Chondrocyte (in vitro differentiated cells): Measurements from ENCODE around the gene PRICKLE1. TPM values are rescaled to one million over a fixed set of nuclear protein-coding genes. Genes with fewer than 3 reads are reported as not detected.

Experiments
- DNase-seq: peaks from one replicate; pipeline ENCODE4 v3.0.0; 2021; ENCODE audit warnings: mixed read lengths, low spot score
- H3K27ac Mint-ChIP-seq: one replicate; pipeline ENCODE4 v1.8.0; 2021; ENCODE audit warnings: mild to moderate bottlenecking, moderate library complexity, mixed read lengths; ENCODE audit not compliant: unreplicated experiment
- H3K27me3 Mint-ChIP-seq: 2 replicates; pipeline ENCODE4 v1.8.0; 2021; ENCODE audit warnings: low read depth, mixed read lengths
- H3K36me3 Mint-ChIP-seq: 2 replicates; pipeline ENCODE4 v1.8.0; 2021; ENCODE audit warnings: low read depth, mixed read lengths
- H3K4me1 Mint-ChIP-seq: 2 replicates; pipeline ENCODE4 v1.8.0; 2021; ENCODE audit warnings: low read depth, mild to moderate bottlenecking, mixed read lengths
- H3K4me3 Mint-ChIP-seq: one replicate; pipeline ENCODE4 v1.8.0; 2021; ENCODE audit warnings: mild to moderate bottlenecking, moderate library complexity, mixed read lengths; ENCODE audit not compliant: unreplicated experiment
- H3K9me3 Mint-ChIP-seq: 2 replicates; pipeline ENCODE4 v1.8.0; 2021; ENCODE audit warnings: low read depth, mixed read lengths
- CTCF ChIP-seq: fragments of 200-600 bp; sonication (generic); IDR thresholded peaks from 2 replicates; pipeline ENCODE4 v1.5.0; 2021; ENCODE audit warnings: antibody characterized with exemption, mild to moderate bottlenecking, moderate library complexity
- total RNA-seq: library from RNA; stranded (reverse); gene quantifications from 3 replicates; pipeline ENCODE4 v1.2.1, GENCODE V29; 2021

The PRICKLE1 gene
- total RNA-seq, 1 donor from 2014 or later: 32.0 TPM

- Mint-ChIP-seq H3K27me3 (no peaks in the 10 kb centered on the region), H3K36me3 (peaks cover 3% of the 10 kb centered on the region), H3K27ac (no peak overlapping the region), H3K9me3 (no peaks in the 10 kb centered on the region), H3K4me1 (peaks cover 49% of the 10 kb centered on the region), H3K4me3 (no peak overlapping the region)
- DNase-seq: no peak
- no peak for TF ChIP-seq CTCF
Observed at GRCh38 chr12:42570076-42570475, 19.5 kb downstream of the PRICKLE1 start.

DNA sequence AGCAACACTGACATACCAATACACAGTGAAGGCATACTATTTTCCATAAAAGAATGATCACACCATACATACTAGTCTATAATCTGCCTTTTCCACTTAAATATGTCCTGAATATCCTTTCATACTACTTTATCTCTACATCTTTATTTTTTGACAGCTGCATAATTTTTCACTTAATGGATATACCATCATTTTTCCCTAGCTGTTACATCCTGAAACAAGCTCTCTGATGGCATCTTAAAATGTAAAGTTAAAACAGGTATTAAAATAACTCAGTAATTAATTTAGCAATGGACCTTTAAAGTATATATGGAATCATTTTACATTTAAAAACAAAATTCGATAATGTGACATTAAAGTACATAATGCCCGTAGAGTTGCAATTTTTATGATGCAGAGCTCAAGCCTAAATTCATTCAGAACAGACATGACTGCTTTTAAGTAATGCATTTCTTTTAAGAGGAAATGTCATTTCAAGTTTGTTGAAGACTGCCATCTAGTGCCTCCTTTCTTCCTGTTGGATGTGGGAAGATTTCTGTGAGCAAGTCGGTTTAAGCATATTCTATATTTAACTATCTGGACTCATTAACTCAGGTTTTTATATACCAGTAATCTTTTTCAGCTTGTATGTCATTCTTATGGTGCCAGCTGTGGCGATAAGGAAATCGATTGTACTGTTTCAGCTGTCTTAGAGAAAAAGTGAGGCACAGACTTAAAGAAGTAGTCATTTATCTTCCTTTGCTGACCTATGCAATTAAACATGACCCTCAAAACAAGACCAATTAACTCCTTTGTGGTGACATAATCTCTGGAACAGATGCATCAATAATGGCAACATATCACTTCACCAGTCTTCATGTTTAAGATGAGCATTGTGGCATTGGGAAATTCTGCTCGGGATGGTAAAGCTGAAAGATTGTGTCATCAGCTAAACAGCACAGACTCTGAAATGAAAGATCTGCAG lies 20.3 kb downstream of the PRICKLE1 start:
- Mint-ChIP-seq H3K4me1 (peaks cover 50% of the 10 kb centered on the region), H3K36me3 (peaks cover 5% of the 10 kb centered on the region), H3K27me3 (no peaks in the 10 kb centered on the region), H3K9me3 (no peaks in the 10 kb centered on the region), H3K27ac (peak overlapping the region; percentile 12), H3K4me3 (no peak overlapping the region)
- peak; percentile 85 for TF ChIP-seq CTCF
- no peak for DNase-seq

GRCh38 chr12:42565633-42566032 lies 23.9 kb downstream of the PRICKLE1 start:
- H3K36me3 Mint-ChIP-seq: peaks cover 9% of the 10 kb centered on the region
- H3K4me3 Mint-ChIP-seq: no peak overlapping the region
- peaks cover 48% of the 10 kb centered on the region for H3K4me1 Mint-ChIP-seq
- no peaks in the 10 kb centered on the region for H3K27me3 Mint-ChIP-seq
- TF ChIP-seq CTCF: peak; percentile 14
- peak overlapping the region; percentile 65 for H3K27ac Mint-ChIP-seq
- DNase-seq: no peak
- H3K9me3 Mint-ChIP-seq: no peaks in the 10 kb centered on the region

DNA sequence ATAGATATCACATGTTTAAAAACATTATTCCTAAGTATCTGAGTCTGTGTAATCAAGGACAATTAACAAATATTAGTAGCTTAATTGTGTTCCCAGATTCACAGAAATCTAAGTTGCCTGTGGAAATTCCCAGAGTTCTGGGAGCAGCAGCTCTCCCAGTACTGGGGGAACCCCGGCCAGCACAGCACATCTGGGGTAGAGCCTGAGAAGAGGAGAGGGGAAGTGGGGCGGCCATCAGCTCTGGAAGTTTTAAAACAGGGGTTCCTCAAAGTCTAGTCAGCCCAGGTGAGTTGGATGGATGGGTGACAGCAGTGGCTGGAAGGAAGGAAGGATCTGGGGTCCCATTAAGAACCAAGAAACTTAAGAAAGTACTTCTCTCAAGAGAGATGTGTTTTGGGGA lies 24.6 kb downstream of the PRICKLE1 start:
- Mint-ChIP-seq H3K4me3 (no peak overlapping the region), H3K9me3 (no peaks in the 10 kb centered on the region), H3K4me1 (peaks cover 51% of the 10 kb centered on the region), H3K36me3 (peaks cover 9% of the 10 kb centered on the region), H3K27me3 (no peaks in the 10 kb centered on the region), H3K27ac (peak overlapping the region; percentile 43)
- no peak for DNase-seq
- no peak for TF ChIP-seq CTCF

DNA sequence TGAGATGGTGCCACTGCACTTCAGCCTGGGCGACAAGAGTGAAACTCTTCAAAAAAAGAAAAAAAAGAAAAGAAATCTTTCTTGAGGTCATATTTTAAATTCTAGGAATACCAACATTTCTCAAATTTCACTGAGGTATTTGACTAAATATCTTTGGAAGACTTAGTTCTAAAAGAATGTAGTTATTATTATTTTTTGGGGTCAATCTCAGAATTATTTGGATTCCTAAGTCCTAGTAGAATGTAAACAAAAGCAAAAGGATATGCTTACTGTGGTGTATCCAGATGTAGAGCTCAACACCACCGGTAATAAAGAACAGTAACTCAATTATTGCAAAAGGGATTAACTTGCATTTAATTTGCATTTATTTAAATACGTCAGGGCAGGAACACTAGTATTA lies 25.0 kb downstream of the PRICKLE1 start:
- peak overlapping the region; percentile 80 for H3K27ac Mint-ChIP-seq
- peaks cover 49% of the 10 kb centered on the region for H3K4me1 Mint-ChIP-seq
- no peak for DNase-seq
- H3K9me3 Mint-ChIP-seq: no peaks in the 10 kb centered on the region
- no peaks in the 10 kb centered on the region for H3K27me3 Mint-ChIP-seq
- no peak for TF ChIP-seq CTCF
- H3K36me3 Mint-ChIP-seq: peaks cover 9% of the 10 kb centered on the region
- peak overlapping the region; percentile 40 for H3K4me3 Mint-ChIP-seq
